ENCODE measurements around the gene SLC2A10.

The SLC2A10 gene

GRCh38 chr20:46756419-46756818, 47.0 kb downstream of the SLC2A10 start:
- TF ChIP-seq CTCF (IDR thresholded peaks at IDR 0.05; ENCODE audit: low read depth, low read length): no peak
- DNase-seq (ENCODE audit: extremely low read depth, low read depth): no peak

GRCh38 chr20:46757135-46757534, 47.7 kb downstream of the SLC2A10 start:
- no peak for DNase-seq (ENCODE audit: extremely low read depth, low read depth)
- TF ChIP-seq CTCF (IDR thresholded peaks at IDR 0.05; ENCODE audit: low read depth, low read length): no peak

- TF ChIP-seq CTCF (IDR thresholded peaks at IDR 0.05; ENCODE audit: low read depth, low read length): no peak; the same call in none of the 2 replicates
Observed at GRCh38 chr20:46757754-46758678, 48.6 kb downstream of the SLC2A10 start.

GRCh38 chr20:46758929-46759669, 49.6 kb downstream of the SLC2A10 start:
- no peak for TF ChIP-seq CTCF (IDR thresholded peaks at IDR 0.05; ENCODE audit: low read depth, low read length)
- DNase-seq (ENCODE audit: extremely low read depth, low read depth): no peak

More at GRCh38 chr20:46757754-46758678, 48.6 kb downstream of the SLC2A10 start:
- DNase-seq (ENCODE audit: extremely low read depth, low read depth): no peak

GRCh38 chr20:46761566-46761965, 52.1 kb downstream of the SLC2A10 start:
- TF ChIP-seq CTCF (IDR thresholded peaks at IDR 0.05; ENCODE audit: low read depth, low read length): no peak
- no peak for DNase-seq (ENCODE audit: extremely low read depth, low read depth)

- no peak for DNase-seq (ENCODE audit: extremely low read depth, low read depth)
- no peak for TF ChIP-seq CTCF (IDR thresholded peaks at IDR 0.05; ENCODE audit: low read depth, low read length)
Observed at GRCh38 chr20:46764068-46764467, 54.6 kb downstream of the SLC2A10 start.
